ENCODE measurements around the gene FOXP1.

FOXP1 gene

GRCh38 chr3:71478568-71478967 is 105.0 kb downstream of the FOXP1 start:
- DNase-seq = no peak

GRCh38 chr3:71476950-71477349 is 106.6 kb downstream of the FOXP1 start:
- DNase-seq = no peak

GRCh38 chr3:71469138-71469435 is 114.4 kb downstream of the FOXP1 start:
- DNase-seq = no peak

- no peak for DNase-seq
Measured at GRCh38 chr3:71468311-71469137, 115.0 kb downstream of the FOXP1 start.

- no peak for DNase-seq
Measured at GRCh38 chr3:71466483-71466882, 117.0 kb downstream of the FOXP1 start.

- no peak for DNase-seq
Measured at GRCh38 chr3:71465371-71466036, 118.0 kb downstream of the FOXP1 start.

GRCh38 chr3:71464613-71465012 is 118.9 kb downstream of the FOXP1 start:
- no peak for DNase-seq

GRCh38 chr3:71463617-71464016 is 119.9 kb downstream of the FOXP1 start:
- DNase-seq = no peak

- no peak for DNase-seq
Measured at GRCh38 chr3:71462586-71462985, 120.9 kb downstream of the FOXP1 start.

- DNase-seq = no peak
Measured at GRCh38 chr3:71461749-71462483, 121.6 kb downstream of the FOXP1 start.

GRCh38 chr3:71461114-71461513 is 122.4 kb downstream of the FOXP1 start:
- no peak for DNase-seq

GRCh38 chr3:71458895-71459294 is 124.6 kb downstream of the FOXP1 start:
- no peak for DNase-seq

- DNase-seq = no peak
Measured at GRCh38 chr3:71456826-71457225, 126.7 kb downstream of the FOXP1 start.

- DNase-seq = no peak
Measured at GRCh38 chr3:71456156-71456555, 127.4 kb downstream of the FOXP1 start.

GRCh38 chr3:71454512-71455403 is 128.8 kb downstream of the FOXP1 start:
- DNase-seq = no peak

GRCh38 chr3:71453822-71454511 is 129.6 kb downstream of the FOXP1 start:
- DNase-seq = no peak

- no peak for DNase-seq
Measured at GRCh38 chr3:71453319-71453718, 130.2 kb downstream of the FOXP1 start.

- DNase-seq = no peak
Measured at GRCh38 chr3:71451812-71452211, 131.7 kb downstream of the FOXP1 start.

GRCh38 chr3:71451060-71451459 is 132.5 kb downstream of the FOXP1 start:
- DNase-seq = no peak

GRCh38 chr3:71450162-71450561 is 133.4 kb downstream of the FOXP1 start:
- no peak for DNase-seq

- DNase-seq = no peak
Measured at GRCh38 chr3:71447803-71448202, 135.7 kb downstream of the FOXP1 start.

GRCh38 chr3:71447197-71447596 is 136.3 kb downstream of the FOXP1 start:
- DNase-seq = no peak

Measured in cortex of kidney (tissue), 1 donor.